Activated CD4-positive, alpha-beta T cell treated with anti-CD3 and anti-CD28 coated beads, Interleukin-2, amount 50 U/mL, for 24 hours (primary cell): ENCODE measurements around the gene ZDHHC23.

ENCODE experiments used
- DNase-seq, 2 donors: peaks; one replicate each; pipeline ENCODE4 v3.0.0-alpha.2; 2020; ENCODE audit warnings: low read depth in 1 of 2, low spot score in 1 of 2

The ZDHHC23 gene

GRCh38 chr3:113947372-113948014, at the start of gene ZDHHC23:
Gene ZDHHC23, plus strand, starts transcription at chr3:113948013. Its CDS starts 790 bp downstream, at chr3:113948803.
- DNase-seq: peak; percentile 43

GRCh38 chr3:113898892-113899291, 48.9 kb upstream of the ZDHHC23 start:
- no peak for DNase-seq

- DNase-seq: no peak
These were observed 41.2 kb upstream of the ZDHHC23 start for GRCh38 chr3:113906568-113907140.

- DNase-seq: no peak
These were observed 39.7 kb upstream of the ZDHHC23 start for GRCh38 chr3:113908133-113908532.

GRCh38 chr3:113910966-113911365, 36.8 kb upstream of the ZDHHC23 start:
- no peak for DNase-seq

- DNase-seq: peak in 1 of 2 donors; percentile 5
These were observed 35.1 kb upstream of the ZDHHC23 start for GRCh38 chr3:113912552-113913236.

- DNase-seq: no peak
These were observed 33.2 kb upstream of the ZDHHC23 start for GRCh38 chr3:113914646-113915045.

GRCh38 chr3:113927556-113927955, 20.3 kb upstream of the ZDHHC23 start:
- no peak for DNase-seq

- DNase-seq: no peak
These were observed 982 bp upstream of the ZDHHC23 start for GRCh38 chr3:113946831-113947230.

- DNase-seq: peak in 1 of 2 donors; percentile 15
These were observed 453 bp downstream of the ZDHHC23 start for GRCh38 chr3:113948015-113948917.

GRCh38 chr3:113952921-113953320, 5.1 kb downstream of the ZDHHC23 start:
- no peak for DNase-seq

GRCh38 chr3:113953677-113954076, 5.9 kb downstream of the ZDHHC23 start:
- no peak for DNase-seq

- no peak for DNase-seq
These were observed 6.4 kb downstream of the ZDHHC23 start for GRCh38 chr3:113954091-113954685.

GRCh38 chr3:113963879-113964278, 16.1 kb downstream of the ZDHHC23 start:
- no peak for DNase-seq

GRCh38 chr3:113966172-113966571, 18.4 kb downstream of the ZDHHC23 start:
- no peak for DNase-seq

- DNase-seq: no peak
These were observed 21.2 kb downstream of the ZDHHC23 start for GRCh38 chr3:113968986-113969385.

GRCh38 chr3:113977822-113978221, 30.0 kb downstream of the ZDHHC23 start:
- DNase-seq: no peak

- no peak for DNase-seq
These were observed 32.1 kb downstream of the ZDHHC23 start for GRCh38 chr3:113979916-113980315.

GRCh38 chr3:113981803-113982202, 34.0 kb downstream of the ZDHHC23 start:
- no peak for DNase-seq

GRCh38 chr3:113983544-113983943, 35.7 kb downstream of the ZDHHC23 start:
- DNase-seq: no peak

GRCh38 chr3:113985541-113985940, 37.7 kb downstream of the ZDHHC23 start:
- DNase-seq: no peak
